Fibroblast of villous mesenchyme (primary cell): Measurements from ENCODE around the gene CCDC71. TPM values are rescaled to one million over a fixed set of nuclear protein-coding genes. Genes with fewer than 3 reads are reported as not detected.

Source experiments
- DNase-seq: peaks from one replicate; pipeline ENCODE4 v3.0.0-alpha.2; 2010; ENCODE audit warnings: low read depth
- H3K4me3 ChIP-seq: 2 replicates; pipeline ENCODE4 v1.5.1; 2011; ENCODE audit warnings: low read depth, mild to moderate bottlenecking, low read length
- CTCF ChIP-seq: IDR thresholded peaks from 2 replicates; pipeline ENCODE4 v1.5.1; 2012; ENCODE audit warnings: low read depth, mild to moderate bottlenecking, low read length; ENCODE audit not compliant: insufficient read depth
- total RNA-seq: library from RNA; depleted of rRNA; stranded (reverse); fragments of >200 nt; gene quantifications from 2 replicates; pipeline ENCODE4 v1.2.3, GENCODE V29; 2012

The CCDC71 gene
- total RNA-seq, 1 donor: 24.2 TPM

GRCh38 chr3:49161808-49162530 lies 4.2 kb downstream of the CCDC71 start:
- H3K4me3 ChIP-seq: no peak overlapping the region
- DNase-seq: no peak
- no peak for TF ChIP-seq CTCF

GRCh38 chr3:49161197-49161596 lies 4.9 kb downstream of the CCDC71 start:
- no peak for TF ChIP-seq CTCF
- no peak for DNase-seq
- no peak overlapping the region for H3K4me3 ChIP-seq

- TF ChIP-seq CTCF: no peak
- no peak overlapping the region for H3K4me3 ChIP-seq
- no peak for DNase-seq
Measured at GRCh38 chr3:49158792-49159191, 7.3 kb downstream of the CCDC71 start.

GRCh38 chr3:49158103-49158709 lies 7.9 kb downstream of the CCDC71 start:
- no peak overlapping the region for H3K4me3 ChIP-seq
- TF ChIP-seq CTCF: peak; percentile 35
- peak; percentile 16 for DNase-seq

GRCh38 chr3:49157289-49157688 lies 8.8 kb downstream of the CCDC71 start:
- TF ChIP-seq CTCF: no peak
- no peak overlapping the region for H3K4me3 ChIP-seq
- no peak for DNase-seq

GRCh38 chr3:49153349-49153912 lies 12.7 kb downstream of the CCDC71 start:
- TF ChIP-seq CTCF: no peak
- H3K4me3 ChIP-seq: no peak overlapping the region
- no peak for DNase-seq

- no peak for DNase-seq
- no peak for TF ChIP-seq CTCF
- H3K4me3 ChIP-seq: no peak overlapping the region
Measured at GRCh38 chr3:49151610-49152009, 14.5 kb downstream of the CCDC71 start.
